Sigmoid colon (tissue), 4 donors: Measurements from ENCODE around the gene FUBP1.

ENCODE experiments used
- CTCF ChIP-seq, 4 experiments: fragments of 450-650 bp in 3 of 4; fragments of 200-600 bp in 1 of 4; IDR thresholded peaks; one replicate each; pipeline ENCODE4 v1.5.1; 2016 to 2019; ENCODE audit warnings: antibody characterized with exemption in 4 of 4, mild to moderate bottlenecking in 3 of 4, moderate library complexity in 2 of 4
- POLR2A ChIP-seq, 2 donors: fragments of 450-650 bp; IDR thresholded peaks; one replicate each; pipeline ENCODE4 v1.6.1; 2016; ENCODE audit warnings: antibody characterized with exemption in 2 of 2, mild to moderate bottlenecking in 2 of 2, moderate library complexity in 2 of 2
- POLR2AphosphoS5 ChIP-seq, 4 donors: sonication (generic); formaldehyde crosslinking; IDR thresholded peaks; one replicate each; pipeline ENCODE4 v1.6.1; 2017; ENCODE audit warnings: antibody characterized with exemption in 4 of 4

DNA sequence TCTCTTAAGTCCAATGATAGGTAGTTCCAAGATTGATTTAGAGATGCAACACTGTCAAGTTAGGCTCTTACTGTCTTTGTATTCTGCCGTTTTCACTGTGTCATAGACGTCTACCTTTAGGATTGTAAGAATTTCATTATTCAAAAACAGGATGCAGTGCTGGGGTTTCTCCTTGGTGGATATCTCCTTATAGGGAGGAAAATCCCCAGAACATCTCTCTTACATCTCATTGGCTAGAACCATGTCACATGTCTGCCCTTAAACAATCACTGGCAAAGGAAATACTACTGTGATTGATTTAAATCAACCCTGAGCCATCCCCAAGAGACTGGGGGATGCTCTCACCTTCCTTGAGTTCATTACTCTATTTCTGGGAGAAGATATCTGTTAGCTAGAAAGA lies 10.9 kb upstream of the FUBP1 start:
- no peak for TF ChIP-seq POLR2A (IDR thresholded peaks at IDR 0.05)
- TF ChIP-seq CTCF (IDR thresholded peaks at IDR 0.05), result no peak
- TF ChIP-seq POLR2AphosphoS5 (IDR thresholded peaks at IDR 0.05), result no peak
